H1 (cell line): ENCODE data around the gene SLC16A5. TPM values are rescaled to one million over a fixed set of nuclear protein-coding genes. Genes with fewer than 3 reads are reported as not detected.

Source experiments
- CTCF ChIA-PET: fragments of 300-600 bp; sonication (Branson Sonifier 250); formaldehyde crosslinking; loops from one replicate; lab custom pipeline; 2021; ENCODE audit not compliant: partially characterized antibody; lab: Charles Lee
- POLR2A ChIA-PET: fragments of 300-600 bp; sonication (Branson Sonifier 250); formaldehyde crosslinking; loops from one replicate; lab custom pipeline; 2021; ENCODE audit warnings: inconsistent platforms; ENCODE audit not compliant: partially characterized antibody; lab: Charles Lee
- DNase-seq, 2 experiments: peaks; one replicate each; pipeline versions ENCODE4 v3.0.0 to v3.0.0-alpha.2; 2010 to 2022; ENCODE audit warnings: low spot score in 2 of 2, low read depth in 1 of 2, mixed read lengths in 1 of 2
- FAIRE-seq: peaks from 2 replicates; lab custom pipeline; 2011; peaks lifted over from hg19 to GRCh38; lab: Jason Lieb, UNC
- H2AFZ ChIP-seq: 2 replicates; pipeline ENCODE4 v1.8.1; 2012; ENCODE audit warnings: low read length, inconsistent platforms
- H2AK5ac ChIP-seq: 2 replicates; pipeline ENCODE4 v1.6.1; 2013; ENCODE audit warnings: low read depth, low read length
- H2BK120ac ChIP-seq: replicated peaks from 2 replicates; pipeline ENCODE3; 2013; ENCODE audit warnings: low read depth, low read length, inconsistent platforms
- H2BK12ac ChIP-seq: 2 replicates; pipeline ENCODE4 v1.6.1; 2013; ENCODE audit warnings: low read depth, low read length
- H2BK15ac ChIP-seq: 2 replicates; pipeline ENCODE4 v1.6.1; 2013; ENCODE audit warnings: low read length
- H2BK20ac ChIP-seq: 2 replicates; pipeline ENCODE4 v1.6.1; 2013; ENCODE audit warnings: low read length
- H2BK5ac ChIP-seq: 2 replicates; pipeline ENCODE4 v1.6.1; 2013; ENCODE audit warnings: low read depth, low read length
- H3K14ac ChIP-seq: 2 replicates; pipeline ENCODE4 v1.6.1; 2013; ENCODE audit warnings: inconsistent platforms; ENCODE audit not compliant: insufficient read length
- H3K18ac ChIP-seq: 2 replicates; pipeline ENCODE4 v1.6.1; 2013; ENCODE audit warnings: low read length; ENCODE audit errors: extremely low read depth
- H3K23ac ChIP-seq: 2 replicates; pipeline ENCODE4 v1.6.1; 2013; ENCODE audit warnings: inconsistent platforms; ENCODE audit not compliant: insufficient read length
- H3K23me2 ChIP-seq: 2 replicates; pipeline ENCODE4 v1.6.1; 2013; ENCODE audit warnings: low read depth, low read length
- H3K27ac ChIP-seq: 2 replicates; pipeline ENCODE4 v1.6.1; 2011; ENCODE audit warnings: low read depth, low read length, inconsistent platforms
- H3K27me3 ChIP-seq, 4 experiments: replicated peaks in 1 of 4; 1 replicate in 1 of 4; 2 replicates in 3 of 4; pipeline versions ENCODE4 v1.6.1 to v1.8.1; 2011 to 2013; ENCODE audit warnings: low read length in 3 of 4, mild to moderate bottlenecking in 3 of 4, inconsistent platforms in 2 of 4, mixed read lengths in 2 of 4, moderate library complexity in 1 of 4; ENCODE audit not compliant: control insufficient read depth in 3 of 4, insufficient read depth in 3 of 4; ENCODE audit errors: extremely low read depth in 1 of 4
- H3K36me3 ChIP-seq, 4 experiments: 2 replicates each; pipeline versions ENCODE4 v1.6.1 to v1.8.1; 2011 to 2013; ENCODE audit warnings: mild to moderate bottlenecking in 4 of 4, low read length in 3 of 4, moderate library complexity in 2 of 4, control low read depth in 1 of 4, inconsistent platforms in 1 of 4; ENCODE audit not compliant: insufficient read depth in 4 of 4, control insufficient read depth in 2 of 4
- H3K4ac ChIP-seq: replicated peaks from 2 replicates; pipeline ENCODE3; 2013; ENCODE audit warnings: low read length, low read depth, mixed read lengths, inconsistent platforms; ENCODE audit not compliant: insufficient read length
- H3K4me1 ChIP-seq, 4 experiments: replicated peaks in 1 of 4; 1 replicate in 1 of 4; 2 replicates in 3 of 4; pipeline versions ENCODE4 v1.6.1 to v1.8.1; 2011 to 2013; ENCODE audit warnings: low read length in 3 of 4, inconsistent platforms in 2 of 4, mixed read lengths in 1 of 4; ENCODE audit not compliant: insufficient read depth in 4 of 4, control insufficient read depth in 3 of 4
- H3K4me2 ChIP-seq, 2 experiments: 2 replicates each; pipeline versions ENCODE4 v1.6.1 to v1.8.1; 2011 to 2013; ENCODE audit warnings: low read depth in 2 of 2, low read length in 2 of 2, control low read depth in 1 of 2, inconsistent platforms in 1 of 2, mild to moderate bottlenecking in 1 of 2; ENCODE audit not compliant: insufficient read depth in 1 of 2
- H3K4me3 ChIP-seq, 4 experiments: fragments of 200-600, 300-600 bp in 1 of 4; sonication (generic), shearing (Covaris generic), sonication (Bioruptor Twin) in 1 of 4; 2 replicates each; pipeline versions ENCODE4 v1.5.1 to v1.8.1; 2011 to 2016; ENCODE audit warnings: low read length in 4 of 4, low read depth in 3 of 4, control low read depth in 2 of 4, inconsistent platforms in 2 of 4, mild to moderate bottlenecking in 2 of 4, mixed read lengths in 1 of 4, moderate library complexity in 1 of 4; ENCODE audit not compliant: insufficient read depth in 2 of 4; ENCODE audit errors: extremely low read depth in 1 of 4
- H3K56ac ChIP-seq: replicated peaks from 2 replicates; pipeline ENCODE3; 2013; ENCODE audit warnings: low read depth, mild to moderate bottlenecking, mixed read lengths, low read length, inconsistent platforms; ENCODE audit not compliant: insufficient read length
- H3K79me1 ChIP-seq: 2 replicates; pipeline ENCODE4 v1.6.1; 2013; ENCODE audit warnings: low read depth, low read length, control low read depth
- H3K79me2 ChIP-seq, 2 experiments: 2 replicates each; pipeline versions ENCODE4 v1.6.1 to v1.8.1; 2012 to 2013; ENCODE audit warnings: low read length in 2 of 2, mild to moderate bottlenecking in 2 of 2, inconsistent platforms in 1 of 2; ENCODE audit not compliant: insufficient read depth in 2 of 2, control insufficient read depth in 1 of 2
- H3K9ac ChIP-seq, 4 experiments: replicated peaks in 1 of 4; 1 replicate in 1 of 4; 2 replicates in 3 of 4; pipeline versions ENCODE4 v1.6.1 to v1.8.1; 2011 to 2013; ENCODE audit warnings: low read depth in 3 of 4, low read length in 3 of 4, control low read depth in 2 of 4, mild to moderate bottlenecking in 2 of 4, moderate library complexity in 2 of 4, inconsistent platforms in 1 of 4; ENCODE audit errors: extremely low read depth in 1 of 4
- H3K9me3 ChIP-seq, 2 experiments: 2 replicates each; pipeline versions ENCODE4 v1.6.1 to v1.8.1; 2012 to 2013; ENCODE audit warnings: mild to moderate bottlenecking in 2 of 2, moderate library complexity in 2 of 2, control low read depth in 1 of 2, inconsistent platforms in 1 of 2, low read depth in 1 of 2, low read length in 1 of 2, mixed read lengths in 1 of 2; ENCODE audit not compliant: insufficient read depth in 2 of 2
- H4K20me1 ChIP-seq, 2 experiments: replicated peaks in 1 of 2; 2 replicates each; pipeline versions ENCODE3 to v1.8.1; 2011 to 2013; ENCODE audit warnings: inconsistent platforms in 2 of 2, low read length in 2 of 2, mild to moderate bottlenecking in 1 of 2; ENCODE audit not compliant: insufficient read depth in 2 of 2, control insufficient read depth in 1 of 2
- H4K5ac ChIP-seq: 2 replicates; pipeline ENCODE4 v1.6.1; 2013; ENCODE audit warnings: low read length, low read depth, mixed read lengths, inconsistent platforms; ENCODE audit not compliant: insufficient read length
- H4K8ac ChIP-seq: 2 replicates; pipeline ENCODE4 v1.8.0; 2013; ENCODE audit warnings: mild to moderate bottlenecking, moderate library complexity, low read length, inconsistent platforms; ENCODE audit not compliant: insufficient read depth; ENCODE audit errors: extremely low read depth
- H4K91ac ChIP-seq: replicated peaks from 2 replicates; pipeline ENCODE3; 2013; ENCODE audit warnings: low read length, mixed read lengths, inconsistent platforms; ENCODE audit not compliant: insufficient read length
- BACH1 ChIP-seq: IDR thresholded peaks from 2 replicates; pipeline ENCODE4 v1.6.1; 2012; ENCODE audit warnings: low read length, improper control_type of control experiment
- BRCA1 ChIP-seq: IDR thresholded peaks from 2 replicates; pipeline ENCODE4 v1.6.1; 2012; ENCODE audit warnings: low read depth, low read length, improper control_type of control experiment
- CBX8 ChIP-seq: fragments of 300-800, 300-1000 bp; sonication (generic); IDR thresholded peaks from 2 replicates; pipeline ENCODE4 v1.7.1; 2016; ENCODE audit warnings: low read depth, low read length, borderline replicate concordance
- CHD1 ChIP-seq: IDR thresholded peaks from 2 replicates; pipeline ENCODE4 v1.6.1; 2012; ENCODE audit warnings: low read depth, low read length, improper control_type of control experiment
- EGR1 ChIP-seq: IDR thresholded peaks from 2 replicates; pipeline ENCODE4 v1.6.1; 2011; ENCODE audit warnings: low read depth, low read length, borderline replicate concordance
- FOSL1 ChIP-seq: IDR thresholded peaks from 2 replicates; pipeline ENCODE4 v1.6.1; 2011; ENCODE audit warnings: mild to moderate bottlenecking, low read depth, low read length, moderate library complexity; ENCODE audit not compliant: insufficient read depth
- HDAC6 ChIP-seq: IDR thresholded peaks from one replicate; pipeline ENCODE4 v1.7.1; 2012; ENCODE audit warnings: low read depth, mild to moderate bottlenecking, inconsistent platforms, low read length, moderate library complexity
- JUN ChIP-seq: IDR thresholded peaks from 2 replicates; pipeline ENCODE4 v1.6.1; 2011; ENCODE audit warnings: low read depth, mild to moderate bottlenecking, improper control_type of control experiment, low read length
- NANOG ChIP-seq: IDR thresholded peaks from 2 replicates; pipeline ENCODE4 v1.6.1; 2011; ENCODE audit warnings: low read length, low read depth, mild to moderate bottlenecking, inconsistent platforms; ENCODE audit not compliant: insufficient read depth, poor library complexity, severe bottlenecking
- SIRT6 ChIP-seq: IDR thresholded peaks from one replicate; pipeline ENCODE4 v1.7.1; 2012; ENCODE audit warnings: low read length, inconsistent platforms
- TAF1 ChIP-seq: IDR thresholded peaks from 2 replicates; pipeline ENCODE4 v1.6.1; 2011; ENCODE audit warnings: mild to moderate bottlenecking, low read depth, low read length
- TEAD4 ChIP-seq: IDR thresholded peaks from 2 replicates; pipeline ENCODE4 v1.6.1; 2012; ENCODE audit warnings: low read depth, low read length, inconsistent platforms, mixed read lengths
- YY1 ChIP-seq: IDR thresholded peaks from 2 replicates; pipeline ENCODE4 v1.6.1; 2011; ENCODE audit warnings: low read depth, mild to moderate bottlenecking, low read length
- WGBS, 2 experiments: shearing (Covaris generic) in 1 of 2; methylation state at CpG; one replicate each; pipeline versions ENCODE4 v1.1.6 to v1.1.7; 2013 to 2015; ENCODE audit warnings: low lambda C conversion rate in 2 of 2, mixed read lengths in 2 of 2, inconsistent platforms in 1 of 2, low coverage in 1 of 2, missing lambda C conversion rate in 1 of 2; ENCODE audit not compliant: insufficient replicate concordance in 2 of 2, insufficient coverage in 1 of 2, insufficient read length in 1 of 2; ENCODE audit errors: extremely low coverage in 1 of 2, missing lambda C conversion rate in 1 of 2; 5-methylcytosine and 5-hydroxymethylcytosine counted together
- polyA plus RNA-seq, 7 experiments: library from polyadenylated mRNA; depleted of rRNA in 3 of 7; stranded (reverse) in 5 of 7; unstranded in 2 of 7; fragments of >200 nt in 5 of 7; fragments of 200-250 nt in 2 of 7; gene quantifications; 1 replicate in 5 of 7; 2 replicates in 1 of 7; 4 replicates in 1 of 7; pipeline versions ENCODE4 v1.2.1 to v1.2.3, GENCODE V29; 2011 to 2013; ENCODE audit warnings: missing spikeins in 2 of 7, mixed read lengths in 2 of 7
- total RNA-seq: library from RNA; stranded (reverse); fragmentation: NEBNext Ultra II Directional; extraction: Animal tissue kit (Norgen Biotek cat#: 25700); gene quantifications from 2 replicates; pipeline ENCODE4 v1.2.1, GENCODE V29; 2021

The SLC16A5 gene
- total and polyA plus RNA-seq, 2 of the 8 experiments (the other 6 are each of a cell fraction or from before 2014, with no cell fraction given): 17.1 to 34.7 TPM

- FAIRE-seq (no peak), DNase-seq (no peak)
- Histone ChIP-seq H3K4ac (no peak overlapping the region), H4K91ac (no peak overlapping the region), H3K27me3 (no peaks in the 10 kb centered on the region), H3K4me2 (no peak overlapping the region), H3K9ac (no peak overlapping the region), H3K14ac (no peak overlapping the region), H3K23ac (no peak overlapping the region), H2BK12ac (no peak overlapping the region), H3K9me3 (peaks cover 0 to 3% of the 10 kb centered on the region in 2 experiments; a peak in 2 of 4 replicates), H3K56ac (no peak overlapping the region), H3K79me2 (no peaks in the 10 kb centered on the region), H4K20me1 (no peaks in the 10 kb centered on the region), H2AFZ (no peak overlapping the region), H3K18ac (no peak overlapping the region), H2AK5ac (no peak overlapping the region), H3K4me3 (no peak overlapping the region), H2BK15ac (no peak overlapping the region), H4K5ac (no peak overlapping the region), H2BK20ac (no peak overlapping the region), H3K79me1 (no peaks in the 10 kb centered on the region), H3K23me2 (peaks cover under 1% of the 10 kb centered on the region; the same call in 1 of the 2 replicates), H2BK120ac (no peak overlapping the region), H4K8ac (no peak overlapping the region), H3K27ac (no peak overlapping the region), H3K36me3 (peaks cover 0 to 9% (median 2%) of the 10 kb centered on the region in 4 experiments; a peak in 5 of 8 replicates), H2BK5ac (no peak overlapping the region), H3K4me1 (no peaks in the 10 kb centered on the region; a peak in 1 of 7 replicates)
- CTCF ChIA-PET: interaction anchor here (0.6 to 6.2 kb wide), 26 partner anchors 8 to 308 kb away, joined by 3 to 81 read pairs (median 7); partner anchors contain the start of genes MRPL58, NT5C, SLC16A5 and SUMO2
- POLR2A ChIA-PET: interaction anchor here (1.2 to 8.7 kb wide), 6 partner anchors 10 to 54 kb away, joined by 3 to 32 read pairs (median 4); partner anchors contain the start of genes JPT1 and SLC16A5
- 84% methylated on average over 11 of the region's 14 CpGs; no CpG with 5 or more reads in 1 of the 2 experiments for WGBS, 2 experiments
- no peak for TF ChIP-seq TAF1
- TF ChIP-seq JUN: no peak
- no peak for TF ChIP-seq NANOG
- no peak for TF ChIP-seq EGR1
- no peak for TF ChIP-seq BACH1
- no peak for TF ChIP-seq CHD1
- no peak for TF ChIP-seq YY1
- no peak for TF ChIP-seq BRCA1
- TF ChIP-seq HDAC6: no peak
- TF ChIP-seq TEAD4: no peak
- TF ChIP-seq FOSL1: no peak
- TF ChIP-seq SIRT6: no peak
- TF ChIP-seq CBX8: no peak
Measured at GRCh38 chr17:75103601-75104554, 16.1 kb downstream of the SLC16A5 start.
